Measurements from ENCODE around the gene PROM1.

The PROM1 gene

GRCh38 chr4:16067515-16067914 is 16.3 kb downstream of the PROM1 start:
- Histone ChIP-seq H3K4me2 (ENCODE audit: low read length) (no peak overlapping the region), H3K9ac (ENCODE audit: low read length) (no peak overlapping the region), H2AFZ (ENCODE audit: low read length) (no peak overlapping the region), H3K4me3 (ENCODE audit: low read depth, low read length, poor library complexity, severe bottlenecking) (no peak overlapping the region), H4K20me1 (ENCODE audit: insufficient read depth, low read length) (no peaks in the 10 kb centered on the region), H3K79me2 (ENCODE audit: insufficient read depth, low read length) (no peaks in the 10 kb centered on the region), H3F3A (ENCODE audit: insufficient read depth, low read length) (no peaks in the 10 kb centered on the region), H3K27me3 (ENCODE audit: insufficient read depth, low read length) (no peaks in the 10 kb centered on the region), H3K27ac (ENCODE audit: low read depth, low read length, poor library complexity, severe bottlenecking) (no peak overlapping the region), H3K9me2 (ENCODE audit: low read depth, low read length) (no peaks in the 10 kb centered on the region), H3K9me3 (ENCODE audit: low read length) (no peaks in the 10 kb centered on the region), H3K36me3 (ENCODE audit: insufficient read depth, low read length) (no peaks in the 10 kb centered on the region), H3K4me1 (ENCODE audit: insufficient read depth, low read length, severe bottlenecking) (no peaks in the 10 kb centered on the region)
- no peak for TF ChIP-seq CTCF (IDR thresholded peaks at IDR 0.05; ENCODE audit: low read length)
- no peak for TF ChIP-seq EZH2 (IDR thresholded peaks at IDR 0.05; ENCODE audit: borderline replicate concordance, low read length)

GRCh38 chr4:16066586-16067128 is 17.2 kb downstream of the PROM1 start:
- no peak overlapping the region for H2AFZ ChIP-seq (ENCODE audit: low read length)

GRCh38 chr4:16065066-16065465 is 18.8 kb downstream of the PROM1 start:
- Histone ChIP-seq H3K4me1 (ENCODE audit: insufficient read depth, low read length, severe bottlenecking) (no peaks in the 10 kb centered on the region), H3K27ac (ENCODE audit: low read depth, low read length, poor library complexity, severe bottlenecking) (no peak overlapping the region), H3K4me3 (ENCODE audit: low read depth, low read length, poor library complexity, severe bottlenecking) (no peak overlapping the region), H3K9me3 (ENCODE audit: low read length) (no peaks in the 10 kb centered on the region), H3K9ac (ENCODE audit: low read length) (no peak overlapping the region), H3K36me3 (ENCODE audit: insufficient read depth, low read length) (no peaks in the 10 kb centered on the region), H2AFZ (ENCODE audit: low read length) (no peak overlapping the region), H3F3A (ENCODE audit: insufficient read depth, low read length) (no peaks in the 10 kb centered on the region), H4K20me1 (ENCODE audit: insufficient read depth, low read length) (no peaks in the 10 kb centered on the region), H3K79me2 (ENCODE audit: insufficient read depth, low read length) (no peaks in the 10 kb centered on the region), H3K4me2 (ENCODE audit: low read length) (no peak overlapping the region), H3K9me2 (ENCODE audit: low read depth, low read length) (no peaks in the 10 kb centered on the region), H3K27me3 (ENCODE audit: insufficient read depth, low read length) (no peaks in the 10 kb centered on the region)
- TF ChIP-seq CTCF (IDR thresholded peaks at IDR 0.05; ENCODE audit: low read length) (no peak), EZH2 (IDR thresholded peaks at IDR 0.05; ENCODE audit: borderline replicate concordance, low read length) (no peak)

More at GRCh38 chr4:16066586-16067128, 17.2 kb downstream of the PROM1 start:
- Histone ChIP-seq H3K79me2 (ENCODE audit: insufficient read depth, low read length) (no peaks in the 10 kb centered on the region), H3K4me2 (ENCODE audit: low read length) (no peak overlapping the region), H3K27me3 (ENCODE audit: insufficient read depth, low read length) (no peaks in the 10 kb centered on the region), H3K27ac (ENCODE audit: low read depth, low read length, poor library complexity, severe bottlenecking) (no peak overlapping the region), H3K4me3 (ENCODE audit: low read depth, low read length, poor library complexity, severe bottlenecking) (no peak overlapping the region), H3F3A (ENCODE audit: insufficient read depth, low read length) (no peaks in the 10 kb centered on the region), H3K9me3 (ENCODE audit: low read length) (no peaks in the 10 kb centered on the region), H3K9me2 (ENCODE audit: low read depth, low read length) (no peaks in the 10 kb centered on the region), H3K4me1 (ENCODE audit: insufficient read depth, low read length, severe bottlenecking) (no peaks in the 10 kb centered on the region), H3K36me3 (ENCODE audit: insufficient read depth, low read length) (no peaks in the 10 kb centered on the region), H3K9ac (ENCODE audit: low read length) (no peak overlapping the region), H4K20me1 (ENCODE audit: insufficient read depth, low read length) (no peaks in the 10 kb centered on the region)
- TF ChIP-seq EZH2 (IDR thresholded peaks at IDR 0.05; ENCODE audit: borderline replicate concordance, low read length), result no peak
- no peak for TF ChIP-seq CTCF (IDR thresholded peaks at IDR 0.05; ENCODE audit: low read length)

Data from OCI-LY1 (cell line).